Measurements from ENCODE around the gene TTC33.

DNA sequence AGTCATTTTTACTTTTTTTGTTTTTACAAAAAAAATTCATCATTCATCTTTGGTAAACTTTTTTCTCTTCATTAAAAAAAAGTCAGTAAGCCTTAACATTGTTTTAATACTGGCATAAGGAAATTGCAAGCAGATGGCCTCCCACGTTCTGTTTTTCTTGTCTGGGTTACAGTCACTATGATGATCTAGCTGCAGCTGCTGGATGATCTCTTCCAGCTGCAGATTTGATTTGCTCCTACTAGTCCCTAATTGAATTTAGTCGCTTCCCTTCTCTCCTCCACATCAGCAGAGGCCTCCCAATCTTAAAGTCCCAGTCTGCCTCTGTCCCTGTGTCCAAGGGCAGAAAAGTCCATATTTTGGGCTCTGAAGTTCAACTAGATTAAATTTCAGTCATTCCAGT is 182.8 kb downstream of the TTC33 start:
- TF ChIP-seq, protein P1, sequence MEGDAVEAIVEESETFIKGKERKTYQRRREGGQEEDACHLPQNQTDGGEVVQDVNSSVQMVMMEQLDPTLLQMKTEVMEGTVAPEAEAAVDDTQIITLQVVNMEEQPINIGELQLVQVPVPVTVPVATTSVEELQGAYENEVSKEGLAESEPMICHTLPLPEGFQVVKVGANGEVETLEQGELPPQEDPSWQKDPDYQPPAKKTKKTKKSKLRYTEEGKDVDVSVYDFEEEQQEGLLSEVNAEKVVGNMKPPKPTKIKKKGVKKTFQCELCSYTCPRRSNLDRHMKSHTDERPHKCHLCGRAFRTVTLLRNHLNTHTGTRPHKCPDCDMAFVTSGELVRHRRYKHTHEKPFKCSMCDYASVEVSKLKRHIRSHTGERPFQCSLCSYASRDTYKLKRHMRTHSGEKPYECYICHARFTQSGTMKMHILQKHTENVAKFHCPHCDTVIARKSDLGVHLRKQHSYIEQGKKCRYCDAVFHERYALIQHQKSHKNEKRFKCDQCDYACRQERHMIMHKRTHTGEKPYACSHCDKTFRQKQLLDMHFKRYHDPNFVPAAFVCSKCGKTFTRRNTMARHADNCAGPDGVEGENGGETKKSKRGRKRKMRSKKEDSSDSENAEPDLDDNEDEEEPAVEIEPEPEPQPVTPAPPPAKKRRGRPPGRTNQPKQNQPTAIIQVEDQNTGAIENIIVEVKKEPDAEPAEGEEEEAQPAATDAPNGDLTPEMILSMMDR (IDR thresholded peaks at IDR 0.05), result no peak
- TF ChIP-seq POLR2A (IDR thresholded peaks at IDR 0.05), result no peak

Measured in Peyer's patch (tissue), 4 donors.